ENCODE measurements around the gene PRKG1.

DNA sequence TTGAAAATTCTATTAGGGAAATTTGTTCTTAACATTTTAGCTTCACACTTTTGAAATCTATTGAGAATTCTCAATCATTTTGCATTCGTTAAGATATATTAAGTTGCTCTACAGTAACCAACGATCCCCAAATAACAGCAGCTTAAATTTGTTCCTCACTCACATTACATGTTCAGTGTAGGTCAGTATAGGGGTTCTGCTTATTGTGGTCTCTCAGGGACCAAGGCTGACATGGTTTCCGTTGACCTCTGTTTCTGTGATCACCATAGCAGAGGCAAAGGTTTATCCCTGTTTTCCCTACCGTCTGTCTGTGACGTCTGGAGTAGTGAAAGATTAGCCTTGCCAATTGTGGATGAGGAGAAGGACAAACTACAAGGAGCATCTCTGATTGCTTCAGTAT is 860.1 kb downstream of the PRKG1 start:
- TF ChIP-seq POLR2A (IDR thresholded peaks at IDR 0.05) = no peak
- TF ChIP-seq, protein P1, sequence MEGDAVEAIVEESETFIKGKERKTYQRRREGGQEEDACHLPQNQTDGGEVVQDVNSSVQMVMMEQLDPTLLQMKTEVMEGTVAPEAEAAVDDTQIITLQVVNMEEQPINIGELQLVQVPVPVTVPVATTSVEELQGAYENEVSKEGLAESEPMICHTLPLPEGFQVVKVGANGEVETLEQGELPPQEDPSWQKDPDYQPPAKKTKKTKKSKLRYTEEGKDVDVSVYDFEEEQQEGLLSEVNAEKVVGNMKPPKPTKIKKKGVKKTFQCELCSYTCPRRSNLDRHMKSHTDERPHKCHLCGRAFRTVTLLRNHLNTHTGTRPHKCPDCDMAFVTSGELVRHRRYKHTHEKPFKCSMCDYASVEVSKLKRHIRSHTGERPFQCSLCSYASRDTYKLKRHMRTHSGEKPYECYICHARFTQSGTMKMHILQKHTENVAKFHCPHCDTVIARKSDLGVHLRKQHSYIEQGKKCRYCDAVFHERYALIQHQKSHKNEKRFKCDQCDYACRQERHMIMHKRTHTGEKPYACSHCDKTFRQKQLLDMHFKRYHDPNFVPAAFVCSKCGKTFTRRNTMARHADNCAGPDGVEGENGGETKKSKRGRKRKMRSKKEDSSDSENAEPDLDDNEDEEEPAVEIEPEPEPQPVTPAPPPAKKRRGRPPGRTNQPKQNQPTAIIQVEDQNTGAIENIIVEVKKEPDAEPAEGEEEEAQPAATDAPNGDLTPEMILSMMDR (IDR thresholded peaks at IDR 0.05) = no peak

Data from Peyer's patch (tissue), 4 donors.